A673 (cell line): ENCODE measurements around the gene PLPP1. TPM values are rescaled to one million over a fixed set of nuclear protein-coding genes. Genes with fewer than 3 reads are reported as not detected.

Source experiments
- BruUV-seq: library from RNA; stranded (reverse); fragments of 400-500 nt; replicated peaks from 2 replicates; lab custom pipeline; 2021; lab: Mats Ljungman, UMichigan
- CTCF ChIA-PET: fragments of 300-600 bp; sonication (Branson Sonifier 250); formaldehyde crosslinking; loops from one replicate; lab custom pipeline; 2022; ENCODE audit warnings: antibody characterized with exemption; lab: Charles Lee
- POLR2A ChIA-PET: fragments of 300-600 bp; sonication (Branson Sonifier 250); formaldehyde crosslinking; loops from one replicate; lab custom pipeline; 2022; ENCODE audit warnings: antibody characterized with exemption; ENCODE audit not compliant: low non-redundant PET; lab: Charles Lee
- DNase-seq: peaks from one replicate; pipeline ENCODE4 v3.0.0-alpha.2; 2015; ENCODE audit warnings: low spot score
- H3K27ac ChIP-seq: fragments of 200-600 bp; sonication (generic); 2 replicates; pipeline ENCODE4 v1.5.1; 2016; ENCODE audit warnings: mixed run types, low read depth, mild to moderate bottlenecking, mixed read lengths, antibody characterized with exemption, low read length; ENCODE audit not compliant: poor library complexity, severe bottlenecking
- H3K27me3 ChIP-seq: fragments of 200-600 bp; sonication (generic); replicated peaks from 2 replicates; pipeline ENCODE4 v1.6.1; 2017; ENCODE audit warnings: mixed run types, low read depth, mild to moderate bottlenecking, mixed read lengths, antibody characterized with exemption, low read length; ENCODE audit not compliant: insufficient read depth, poor library complexity
- H3K36me3 ChIP-seq: fragments of 200-600 bp; sonication (generic); 2 replicates; pipeline ENCODE4 v1.6.1; 2016; ENCODE audit warnings: mixed run types, mild to moderate bottlenecking, mixed read lengths, antibody characterized with exemption, low read length; ENCODE audit not compliant: insufficient read depth, poor library complexity, severe bottlenecking
- H3K4me1 ChIP-seq: fragments of 200-600 bp; sonication (generic); 2 replicates; pipeline ENCODE4 v1.6.1; 2017; ENCODE audit warnings: mixed run types, mild to moderate bottlenecking, mixed read lengths, antibody characterized with exemption, low read length; ENCODE audit not compliant: insufficient read depth, poor library complexity, severe bottlenecking
- H3K4me3 ChIP-seq: fragments of 200-600 bp; sonication (generic); 2 replicates; pipeline ENCODE4 v1.5.1; 2016; ENCODE audit warnings: low read depth, mixed run types, mild to moderate bottlenecking, mixed read lengths, low read length; ENCODE audit not compliant: poor library complexity, severe bottlenecking
- H3K9me3 ChIP-seq: fragments of 200-600 bp; sonication (generic); 2 replicates; pipeline ENCODE4 v1.6.1; 2016; ENCODE audit warnings: mixed run types, low read depth, mild to moderate bottlenecking, mixed read lengths, antibody characterized with exemption, low read length; ENCODE audit not compliant: poor library complexity, severe bottlenecking
- CTCF ChIP-seq: fragments of 300-800, 200-600 bp; sonication (generic); conservative IDR thresholded peaks from 2 replicates; pipeline ENCODE4 v1.5.1; 2017; ENCODE audit warnings: low read depth, mild to moderate bottlenecking, antibody characterized with exemption, low read length, moderate library complexity, mixed read lengths
- EZH2 ChIP-seq: fragments of 200-600 bp; sonication (generic); IDR thresholded peaks from 2 replicates; pipeline ENCODE4 v1.6.1; 2017; ENCODE audit warnings: borderline replicate concordance, low read depth, mild to moderate bottlenecking, mixed read lengths, antibody characterized with exemption, low read length; ENCODE audit not compliant: poor library complexity, severe bottlenecking
- intact Hi-C: fragments of 100-400 bp; cut with micrococcal nuclease; formaldehyde crosslinking; loops from one replicate; pipeline ENCODE4 v1.10.0; 2022; ENCODE audit not compliant: unreplicated experiment
- total RNA-seq: library from RNA; stranded (reverse); gene quantifications from 2 replicates; pipeline ENCODE4 v1.2.3, GENCODE V29; 2021

PLPP1 gene
- total RNA-seq, 1 experiment from 2014 or later, result 6.7 TPM

DNA sequence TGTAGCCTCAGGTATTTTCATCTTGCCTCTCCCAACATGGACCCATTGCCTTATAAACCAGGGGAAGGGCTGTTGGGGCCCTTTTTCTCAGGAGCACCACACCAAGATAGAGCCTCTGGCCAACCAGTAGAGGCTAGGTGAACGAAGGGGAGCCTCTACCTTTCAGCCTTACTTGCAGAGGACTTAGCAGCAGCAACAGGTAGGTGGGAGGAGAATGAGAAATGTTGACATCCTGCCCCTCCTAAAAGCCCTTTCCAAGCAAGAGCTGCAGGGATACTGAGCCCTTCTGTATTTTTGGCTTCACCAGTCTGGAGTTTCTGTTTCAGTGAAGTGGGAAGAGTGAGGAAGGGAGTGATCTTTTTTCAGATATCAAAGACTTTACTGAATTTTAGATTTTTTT is 149.5 kb downstream of the PLPP1 start:
- H3K4me1 ChIP-seq, result no peaks in the 10 kb centered on the region
- POLR2A ChIA-PET, result no interaction called here
- DNase-seq, result no peak
- BruUV-seq, result no TSS peak
- peaks cover 35% of the 10 kb centered on the region for H3K36me3 ChIP-seq
- H3K27me3 ChIP-seq, result no peaks in the 10 kb centered on the region
- intact Hi-C loops, result no loop called here
- H3K9me3 ChIP-seq, result peaks cover 5% of the 10 kb centered on the region
- TF ChIP-seq CTCF, result no peak
- TF ChIP-seq EZH2, result no peak
- CTCF ChIA-PET, result no interaction called here
- H3K4me3 ChIP-seq, result no peak overlapping the region
- no peak overlapping the region for H3K27ac ChIP-seq

- H3K27ac ChIP-seq, result no peak overlapping the region
- ChIA-PET CTCF (no interaction called here), POLR2A (no interaction called here)
- peaks cover 5% of the 10 kb centered on the region for H3K9me3 ChIP-seq
- intact Hi-C loops, result no loop called here
- H3K36me3 ChIP-seq, result peaks cover 43% of the 10 kb centered on the region
- TF ChIP-seq EZH2 (no peak), CTCF (no peak)
- no peak overlapping the region for H3K4me3 ChIP-seq
- BruUV-seq, result no TSS peak
- no peaks in the 10 kb centered on the region for H3K4me1 ChIP-seq
- no peak for DNase-seq
- no peaks in the 10 kb centered on the region for H3K27me3 ChIP-seq
Observed at GRCh38 chr5:55384072-55384471, 150.7 kb downstream of the PLPP1 start.

GRCh38 chr5:55383254-55383653 is 151.5 kb downstream of the PLPP1 start:
- ChIA-PET POLR2A (no interaction called here), CTCF (no interaction called here)
- no peak overlapping the region for H3K27ac ChIP-seq
- no peak for DNase-seq
- TF ChIP-seq EZH2, result no peak
- TF ChIP-seq CTCF, result no peak
- intact Hi-C loops, result no loop called here
- H3K36me3 ChIP-seq, result peaks cover 44% of the 10 kb centered on the region
- H3K4me1 ChIP-seq, result no peaks in the 10 kb centered on the region
- peaks cover 5% of the 10 kb centered on the region for H3K9me3 ChIP-seq
- H3K27me3 ChIP-seq, result no peaks in the 10 kb centered on the region
- no peak overlapping the region for H3K4me3 ChIP-seq
- BruUV-seq, result no TSS peak
